ENCODE results near the gene NPY1R.

Gene NPY1R

GRCh38 chr4:163332526-163333406, at the start of gene NPY1R:
TSS of gene NPY1R (minus strand) at chr4:163332596. CDS start at chr4:163326554, 6,042 bp downstream.
- DNase-seq (ENCODE audit: low read depth), result no peak

GRCh38 chr4:163380703-163381102, 48.3 kb upstream of the NPY1R start:
- DNase-seq (ENCODE audit: low read depth), result no peak

- no peak for DNase-seq (ENCODE audit: low read depth)
These were observed 46.3 kb upstream of the NPY1R start for GRCh38 chr4:163378661-163379060.

GRCh38 chr4:163372029-163372428, 39.6 kb upstream of the NPY1R start:
- DNase-seq (ENCODE audit: low read depth), result no peak

- no peak for DNase-seq (ENCODE audit: low read depth)
These were observed 35.3 kb upstream of the NPY1R start for GRCh38 chr4:163367651-163368050.

- no peak for DNase-seq (ENCODE audit: low read depth)
These were observed 23.7 kb upstream of the NPY1R start for GRCh38 chr4:163356104-163356503.

- DNase-seq (ENCODE audit: low read depth), result no peak
These were observed 20.7 kb upstream of the NPY1R start for GRCh38 chr4:163353054-163353453.

- no peak for DNase-seq (ENCODE audit: low read depth)
These were observed 18.3 kb upstream of the NPY1R start for GRCh38 chr4:163350672-163351071.

GRCh38 chr4:163344147-163345125, 12.0 kb upstream of the NPY1R start:
- no peak for DNase-seq (ENCODE audit: low read depth)

GRCh38 chr4:163343604-163344146, 11.3 kb upstream of the NPY1R start, which contains the start of gene NPY5R:
TSS of gene NPY5R (plus strand) at chr4:163343892. CDS start at chr4:163350274, 6,382 bp downstream.
- no peak for DNase-seq (ENCODE audit: low read depth)

- no peak for DNase-seq (ENCODE audit: low read depth)
These were observed 3.0 kb upstream of the NPY1R start for GRCh38 chr4:163335384-163335783.

- no peak for DNase-seq (ENCODE audit: low read depth)
These were observed 593 bp downstream of the NPY1R start for GRCh38 chr4:163331629-163332376.

GRCh38 chr4:163330916-163331628, 1.3 kb downstream of the NPY1R start:
- no peak for DNase-seq (ENCODE audit: low read depth)

GRCh38 chr4:163317110-163317509, 15.3 kb downstream of the NPY1R start:
- no peak for DNase-seq (ENCODE audit: low read depth)

- DNase-seq (ENCODE audit: low read depth), result no peak
These were observed 22.9 kb downstream of the NPY1R start for GRCh38 chr4:163309466-163309865.

- no peak for DNase-seq (ENCODE audit: low read depth)
These were observed 29.3 kb downstream of the NPY1R start for GRCh38 chr4:163303069-163303468.

- no peak for DNase-seq (ENCODE audit: low read depth)
These were observed 32.0 kb downstream of the NPY1R start for GRCh38 chr4:163300445-163300844.

GRCh38 chr4:163295138-163295537, 37.3 kb downstream of the NPY1R start:
- no peak for DNase-seq (ENCODE audit: low read depth)

- DNase-seq (ENCODE audit: low read depth), result no peak
These were observed 48.1 kb downstream of the NPY1R start for GRCh38 chr4:163284304-163284703.

- no peak for DNase-seq (ENCODE audit: low read depth)
These were observed 51.5 kb downstream of the NPY1R start for GRCh38 chr4:163280703-163281519.

Measured in CMK (cell line).